H9 (cell line): ENCODE results near the gene TBC1D1. TPM values are rescaled to one million over a fixed set of nuclear protein-coding genes. Genes with fewer than 3 reads are reported as not detected.

Source experiments
- DNase-seq: peaks from one replicate; pipeline ENCODE4 v3.0.0-alpha.2; 2017
- H2AFZ ChIP-seq: one replicate; pipeline ENCODE4 v1.6.1; 2013; ENCODE audit warnings: mild to moderate bottlenecking, low read length, control low read depth, moderate library complexity
- H2AK5ac ChIP-seq: 2 replicates; pipeline ENCODE4 v1.6.1; 2013; ENCODE audit warnings: low read length, control low read depth, mixed read lengths; ENCODE audit not compliant: insufficient read length
- H2BK120ac ChIP-seq: one replicate; pipeline ENCODE4 v1.6.1; 2013; ENCODE audit warnings: low read depth, mild to moderate bottlenecking, low read length, control low read depth, inconsistent platforms; ENCODE audit not compliant: poor library complexity, severe bottlenecking
- H2BK12ac ChIP-seq: 2 replicates; pipeline ENCODE4 v1.6.1; 2013; ENCODE audit warnings: low read length, control low read depth, mixed read lengths, low read depth; ENCODE audit not compliant: insufficient read length
- H2BK15ac ChIP-seq: 2 replicates; pipeline ENCODE4 v1.6.1; 2013; ENCODE audit warnings: low read depth, low read length, control low read depth
- H2BK20ac ChIP-seq: one replicate; pipeline ENCODE4 v1.6.1; 2013; ENCODE audit warnings: low read depth, mild to moderate bottlenecking, low read length, control low read depth, inconsistent platforms; ENCODE audit not compliant: poor library complexity, severe bottlenecking
- H2BK5ac ChIP-seq: 2 replicates; pipeline ENCODE4 v1.6.1; 2013; ENCODE audit warnings: low read length, control low read depth, mixed read lengths; ENCODE audit not compliant: insufficient read length
- H3K14ac ChIP-seq: 2 replicates; pipeline ENCODE4 v1.6.1; 2013; ENCODE audit warnings: low read length, control low read depth; ENCODE audit not compliant: insufficient read depth
- H3K18ac ChIP-seq: 2 replicates; pipeline ENCODE4 v1.6.1; 2013; ENCODE audit warnings: low read depth, mild to moderate bottlenecking, mixed read lengths, low read length, control low read depth; ENCODE audit not compliant: insufficient read length
- H3K23ac ChIP-seq: 2 replicates; pipeline ENCODE4 v1.6.1; 2013; ENCODE audit warnings: low read length, control low read depth, mixed read lengths, low read depth; ENCODE audit not compliant: insufficient read length
- H3K23me2 ChIP-seq: 2 replicates; pipeline ENCODE4 v1.6.1; 2013; ENCODE audit warnings: low read depth, mild to moderate bottlenecking, mixed read lengths, low read length, control low read depth; ENCODE audit not compliant: insufficient read length, poor library complexity, severe bottlenecking
- H3K27ac ChIP-seq: 2 replicates; pipeline ENCODE4 v1.5.1; 2013; ENCODE audit warnings: low read length, control low read depth, mixed read lengths, low read depth; ENCODE audit not compliant: insufficient read length
- H3K27me3 ChIP-seq: 2 replicates; pipeline ENCODE4 v1.6.1; 2013; ENCODE audit warnings: low read length, control low read depth, inconsistent platforms; ENCODE audit not compliant: insufficient read depth
- H3K4ac ChIP-seq: 2 replicates; pipeline ENCODE4 v1.6.1; 2013; ENCODE audit warnings: low read depth, mild to moderate bottlenecking, control low read depth, inconsistent platforms, low read length, moderate library complexity
- H3K4me1 ChIP-seq: 2 replicates; pipeline ENCODE4 v1.6.1; 2013; ENCODE audit warnings: low read length, control low read depth, inconsistent platforms; ENCODE audit not compliant: insufficient read depth
- H3K4me2 ChIP-seq: 2 replicates; pipeline ENCODE4 v1.6.1; 2013; ENCODE audit warnings: low read length, control low read depth, mixed read lengths; ENCODE audit not compliant: insufficient read length, insufficient read depth
- H3K56ac ChIP-seq: 2 replicates; pipeline ENCODE4 v1.6.1; 2013; ENCODE audit warnings: low read depth, mild to moderate bottlenecking, mixed read lengths, low read length, control low read depth; ENCODE audit not compliant: insufficient read length
- H3K79me1 ChIP-seq: 2 replicates; pipeline ENCODE4 v1.6.1; 2013; ENCODE audit warnings: low read depth, mild to moderate bottlenecking, moderate library complexity, low read length, control low read depth, inconsistent platforms; ENCODE audit not compliant: insufficient read depth, poor library complexity, severe bottlenecking
- H3K79me2 ChIP-seq: 2 replicates; pipeline ENCODE4 v1.6.1; 2013; ENCODE audit warnings: low read length, control low read depth, inconsistent platforms; ENCODE audit not compliant: insufficient read depth
- H3K9ac ChIP-seq: 2 replicates; pipeline ENCODE4 v1.6.1; 2013; ENCODE audit warnings: low read length, control low read depth, mixed read lengths; ENCODE audit not compliant: insufficient read length; ENCODE audit errors: extremely low read depth
- H3K9me3 ChIP-seq: one replicate; pipeline ENCODE4 v1.6.1; 2013; ENCODE audit warnings: low read depth, low read length, inconsistent platforms; ENCODE audit not compliant: control insufficient read depth
- H3T11ph ChIP-seq: one replicate; pipeline ENCODE4 v1.6.1; 2013; ENCODE audit warnings: mild to moderate bottlenecking, low read length, control low read depth, inconsistent platforms
- H4K20me1 ChIP-seq: one replicate; pipeline ENCODE4 v1.6.1; 2013; ENCODE audit not compliant: control insufficient read depth, insufficient read length, insufficient read depth
- H4K5ac ChIP-seq: 2 replicates; pipeline ENCODE4 v1.6.1; 2013; ENCODE audit warnings: low read depth, mild to moderate bottlenecking, mixed read lengths, low read length, control low read depth; ENCODE audit not compliant: insufficient read length
- H4K8ac ChIP-seq: replicated peaks from 2 replicates; pipeline ENCODE4 v1.6.1; 2013; ENCODE audit warnings: low read length, control low read depth, mixed read lengths, low read depth; ENCODE audit not compliant: insufficient read length
- H4K91ac ChIP-seq: 2 replicates; pipeline ENCODE4 v1.6.1; 2013; ENCODE audit warnings: low read depth, mild to moderate bottlenecking, moderate library complexity, mixed read lengths, low read length, control low read depth; ENCODE audit not compliant: insufficient read length
- H3K27ac Mint-ChIP-seq, 3 experiments: 2 replicates in 2 of 3; 3 replicates in 1 of 3; pipeline ENCODE4 v1.8.0; 2020 to 2021; ENCODE audit warnings: mixed read lengths in 3 of 3, mild to moderate bottlenecking in 1 of 3, moderate library complexity in 1 of 3
- H3K27me3 Mint-ChIP-seq: 2 replicates; pipeline ENCODE4 v1.8.0; 2021; ENCODE audit warnings: low read depth, mild to moderate bottlenecking, moderate library complexity, mixed read lengths
- H3K36me3 Mint-ChIP-seq, 3 experiments: 2 replicates in 2 of 3; 3 replicates in 1 of 3; pipeline ENCODE4 v1.8.0; 2020 to 2021; ENCODE audit warnings: low read depth in 3 of 3, mixed read lengths in 3 of 3; ENCODE audit not compliant: insufficient read depth in 1 of 3
- H3K4me1 Mint-ChIP-seq, 2 experiments: 2 replicates each; pipeline ENCODE4 v1.8.0; 2020; ENCODE audit warnings: mixed read lengths in 2 of 2
- H3K4me3 Mint-ChIP-seq, 2 experiments: 2 replicates in 1 of 2; 3 replicates in 1 of 2; pipeline ENCODE4 v1.8.0; 2020 to 2021; ENCODE audit warnings: mild to moderate bottlenecking in 2 of 2, mixed read lengths in 2 of 2, moderate library complexity in 1 of 2
- H3K9me3 Mint-ChIP-seq, 2 experiments: 2 replicates in 1 of 2; 3 replicates in 1 of 2; pipeline ENCODE4 v1.8.0; 2020; ENCODE audit warnings: mild to moderate bottlenecking in 2 of 2, mixed read lengths in 2 of 2, moderate library complexity in 1 of 2
- WGBS: extraction: QIAGEN DNeasy Blood & Tissue Kit; methylation state at CpG from one replicate; pipeline ENCODE4 v1.1.7; 2013; ENCODE audit warnings: missing lambda C conversion rate, low lambda C conversion rate, mixed read lengths; ENCODE audit not compliant: insufficient read length; ENCODE audit errors: extremely low coverage; 5-methylcytosine and 5-hydroxymethylcytosine counted together
- total RNA-seq: library from RNA; stranded (reverse); gene quantifications from 2 replicates; pipeline ENCODE4 v1.2.1, GENCODE V29; 2021
- TF ChIP-seq, protein P1 (sequence below): fragments of 200-600 bp; sonication (generic); conservative IDR thresholded peaks from 3 replicates; pipeline ENCODE4 v1.8.0; 2021; ENCODE audit warnings: antibody characterized with exemption, mild to moderate bottlenecking

The TBC1D1 gene
- total RNA-seq, 1 experiment from 2014 or later = 109 TPM

DNA sequence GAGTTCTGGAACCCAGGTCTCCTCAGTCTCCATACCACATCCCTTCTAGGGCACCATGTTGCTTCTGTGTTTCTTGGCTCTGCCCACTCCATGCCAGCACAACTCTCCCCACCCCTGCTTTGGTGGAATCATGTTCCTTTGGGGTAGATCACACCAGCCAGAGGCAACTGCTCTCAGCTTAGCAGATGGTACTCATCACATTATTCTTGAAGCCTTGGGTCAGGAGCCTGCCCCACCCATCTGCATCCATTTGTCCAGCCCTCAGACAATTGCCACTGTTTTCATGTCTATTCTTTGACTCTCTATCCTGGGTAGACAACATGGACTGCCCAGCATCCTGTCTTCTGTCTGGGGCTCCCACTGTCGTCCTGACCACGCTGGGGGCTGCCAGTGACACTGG lies 216.9 kb downstream of the TBC1D1 start:
- Histone ChIP-seq H3K23me2 (peaks cover 3% of the 10 kb centered on the region), H4K8ac (no peak overlapping the region), H3K23ac (no peak overlapping the region), H4K5ac (no peak overlapping the region), H4K91ac (no peak overlapping the region), H4K20me1 (no peaks in the 10 kb centered on the region), H3K9me3 (no peaks in the 10 kb centered on the region), H2BK5ac (no peak overlapping the region), H3K79me1 (no peaks in the 10 kb centered on the region), H3K27ac (no peak overlapping the region), H3K4me1 (peaks cover 5% of the 10 kb centered on the region; the same call in 1 of the 2 replicates), H2AFZ (no peak overlapping the region), H3K79me2 (no peaks in the 10 kb centered on the region), H3K18ac (no peak overlapping the region), H3K4me2 (no peak overlapping the region), H3K27me3 (no peaks in the 10 kb centered on the region), H3K9ac (no peak overlapping the region), H3T11ph (no peak overlapping the region), H2BK20ac (no peak overlapping the region), H2BK12ac (no peak overlapping the region), H2BK15ac (no peak overlapping the region), H3K4ac (no peak overlapping the region), H3K56ac (no peak overlapping the region), H2AK5ac (no peak overlapping the region), H3K14ac (no peak overlapping the region), H2BK120ac (no peak overlapping the region)
- Mint-ChIP-seq H3K9me3 (no peaks in the 10 kb centered on the region), H3K4me3 (no peak overlapping the region), H3K27me3 (no peaks in the 10 kb centered on the region), H3K36me3 (peaks cover 21 to 43% (median 42%) of the 10 kb centered on the region in 3 experiments), H3K4me1 (peaks cover 17 to 19% of the 10 kb centered on the region in 2 experiments), H3K27ac (no peak overlapping the region; a peak in 1 of 7 replicates)
- no peak for DNase-seq
- TF ChIP-seq, protein P1, sequence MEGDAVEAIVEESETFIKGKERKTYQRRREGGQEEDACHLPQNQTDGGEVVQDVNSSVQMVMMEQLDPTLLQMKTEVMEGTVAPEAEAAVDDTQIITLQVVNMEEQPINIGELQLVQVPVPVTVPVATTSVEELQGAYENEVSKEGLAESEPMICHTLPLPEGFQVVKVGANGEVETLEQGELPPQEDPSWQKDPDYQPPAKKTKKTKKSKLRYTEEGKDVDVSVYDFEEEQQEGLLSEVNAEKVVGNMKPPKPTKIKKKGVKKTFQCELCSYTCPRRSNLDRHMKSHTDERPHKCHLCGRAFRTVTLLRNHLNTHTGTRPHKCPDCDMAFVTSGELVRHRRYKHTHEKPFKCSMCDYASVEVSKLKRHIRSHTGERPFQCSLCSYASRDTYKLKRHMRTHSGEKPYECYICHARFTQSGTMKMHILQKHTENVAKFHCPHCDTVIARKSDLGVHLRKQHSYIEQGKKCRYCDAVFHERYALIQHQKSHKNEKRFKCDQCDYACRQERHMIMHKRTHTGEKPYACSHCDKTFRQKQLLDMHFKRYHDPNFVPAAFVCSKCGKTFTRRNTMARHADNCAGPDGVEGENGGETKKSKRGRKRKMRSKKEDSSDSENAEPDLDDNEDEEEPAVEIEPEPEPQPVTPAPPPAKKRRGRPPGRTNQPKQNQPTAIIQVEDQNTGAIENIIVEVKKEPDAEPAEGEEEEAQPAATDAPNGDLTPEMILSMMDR = no peak
- WGBS = no CpG with 5 or more reads among the region's 2 CpGs
